HCT116 (cell line): ENCODE measurements around the gene NSMCE3. TPM values are rescaled to one million over a fixed set of nuclear protein-coding genes. Genes with fewer than 3 reads are reported as not detected.

ENCODE experiments used
- ATAC-seq: fragments of 200-7000 bp; cut with Tn5 transposase; 2 replicates; pipeline ENCODE4 v1.9.1; 2020; ENCODE audit warnings: mild to moderate bottlenecking, moderate library complexity
- BruUV-seq: library from RNA; stranded (reverse); fragments of 400-500 nt; replicated peaks from 2 replicates; lab custom pipeline; 2021; lab: Mats Ljungman, UMichigan
- CTCF ChIA-PET: fragments of 300-600 bp; sonication (Branson Sonifier 250); formaldehyde crosslinking; loops from one replicate; lab custom pipeline; 2021; ENCODE audit warnings: antibody characterized with exemption; lab: Charles Lee
- POLR2A ChIA-PET: fragments of 300-600, 350-600 bp; sonication (Branson Sonifier 250); formaldehyde crosslinking; loops from one replicate; lab custom pipeline; 2021; ENCODE audit warnings: antibody characterized with exemption; lab: Charles Lee
- RAD21 ChIA-PET, 2 experiments: fragments of 300-600 bp; sonication (Branson Sonifier 250); formaldehyde crosslinking; loops; one replicate each; lab custom pipeline; 2023; ENCODE audit warnings: low total read pairs in 2 of 2; ENCODE audit not compliant: uncharacterized antibody in 2 of 2, unreplicated experiment in 2 of 2, low non-redundant PET in 1 of 2; lab: Charles Lee
- DNase-seq: peaks from one replicate; pipeline ENCODE4 v3.0.0-alpha.2; 2010; ENCODE audit warnings: low read depth, low spot score
- H2AFZ ChIP-seq: fragments of 200-600 bp; shearing (Covaris generic), sonication (generic); 2 replicates; pipeline ENCODE4 v1.6.1; 2017; ENCODE audit warnings: low read depth, mixed run types, mixed read lengths, antibody characterized with exemption, low read length; ENCODE audit not compliant: poor library complexity, severe bottlenecking
- H3K27ac ChIP-seq: 2 replicates; pipeline ENCODE4 v1.5.1; 2012; ENCODE audit warnings: low read depth, low read length
- H3K27me3 ChIP-seq: fragments of 200-600 bp; sonication (generic); 2 replicates; pipeline ENCODE4 v1.6.1; 2016; ENCODE audit warnings: mixed run types, low read length, mixed read lengths; ENCODE audit not compliant: insufficient read depth
- H3K36me3 ChIP-seq, 2 experiments: fragments of 200-500 bp in 1 of 2; fragments of 200-600 bp in 1 of 2; sonication (Bioruptor generic) in 1 of 2; sonication (generic) in 1 of 2; 2 replicates each; pipeline versions ENCODE4 v1.5.1 to v1.6.1; 2014 to 2016; ENCODE audit warnings: low read length in 2 of 2, inconsistent platforms in 1 of 2, mixed read lengths in 1 of 2, mixed run types in 1 of 2; ENCODE audit not compliant: insufficient read depth in 2 of 2, control insufficient read depth in 1 of 2
- H3K4me1 ChIP-seq, 2 experiments: fragments of 200-600 bp in 1 of 2; sonication (generic) in 1 of 2; 2 replicates each; pipeline versions ENCODE4 v1.5.1 to v1.6.1; 2012 to 2017; ENCODE audit warnings: low read length in 2 of 2, inconsistent platforms in 1 of 2, mild to moderate bottlenecking in 1 of 2, mixed read lengths in 1 of 2, mixed run types in 1 of 2, moderate library complexity in 1 of 2; ENCODE audit not compliant: insufficient read depth in 2 of 2, control insufficient read depth in 1 of 2
- H3K4me2 ChIP-seq: fragments of 200-600 bp; sonication (generic); 2 replicates; pipeline ENCODE4 v1.6.1; 2017; ENCODE audit warnings: mixed run types, low read length, mixed read lengths
- H3K4me3 ChIP-seq, 2 experiments: fragments of 200-600 bp in 1 of 2; sonication (generic) in 1 of 2; replicated peaks in 1 of 2; 2 replicates each; pipeline ENCODE4 v1.5.1; 2011 to 2016; ENCODE audit warnings: low read length in 2 of 2, control low read depth in 1 of 2, low read depth in 1 of 2, mild to moderate bottlenecking in 1 of 2, mixed read lengths in 1 of 2, mixed run types in 1 of 2
- H3K79me2 ChIP-seq: fragments of 200-600 bp; sonication (generic); 2 replicates; pipeline ENCODE4 v1.6.1; 2017; ENCODE audit warnings: mild to moderate bottlenecking, mixed run types, low read length, moderate library complexity, mixed read lengths; ENCODE audit not compliant: insufficient read depth
- H3K9ac ChIP-seq: fragments of 200-600 bp; sonication (generic); 2 replicates; pipeline ENCODE4 v1.6.1; 2016; ENCODE audit warnings: low read length, mixed read lengths
- H3K9me2 ChIP-seq: fragments of 200-600 bp; sonication (generic), shearing (Covaris generic); 2 replicates; pipeline ENCODE4 v1.6.1; 2017; ENCODE audit warnings: mixed run types, mild to moderate bottlenecking, moderate library complexity; ENCODE audit not compliant: insufficient read depth
- H3K9me3 ChIP-seq, 2 experiments: fragments of 200-500 bp in 1 of 2; fragments of 200-600 bp in 1 of 2; sonication (Bioruptor generic) in 1 of 2; sonication (generic) in 1 of 2; 2 replicates each; pipeline ENCODE4 v1.6.1; 2014 to 2017; ENCODE audit warnings: low read length in 2 of 2, mixed read lengths in 2 of 2, inconsistent platforms in 1 of 2, low read depth in 1 of 2, mild to moderate bottlenecking in 1 of 2, mixed run types in 1 of 2, moderate library complexity in 1 of 2; ENCODE audit not compliant: control insufficient read depth in 1 of 2, insufficient read depth in 1 of 2
- H4K20me1 ChIP-seq: fragments of 200-600 bp; sonication (generic), shearing (Covaris generic); 2 replicates; pipeline ENCODE4 v1.6.1; 2017; ENCODE audit warnings: mixed run types, mild to moderate bottlenecking, moderate library complexity; ENCODE audit not compliant: insufficient read depth
- CBX3 ChIP-seq: IDR thresholded peaks from 2 replicates; pipeline ENCODE4 v1.6.1; 2012; ENCODE audit warnings: low read depth
- CEBPB ChIP-seq: IDR thresholded peaks from 2 replicates; pipeline ENCODE4 v1.6.1; 2012; ENCODE audit warnings: low read depth
- EZH2 ChIP-seq: fragments of 200-600 bp; sonication (generic); IDR thresholded peaks from 2 replicates; pipeline ENCODE4 v1.6.1; 2017; ENCODE audit warnings: antibody characterized with exemption, mixed run types
- EZH2phosphoT487 ChIP-seq: fragments of 200-600 bp; IDR thresholded peaks from 2 replicates; pipeline ENCODE4 v1.6.1; 2018; ENCODE audit warnings: antibody characterized with exemption, borderline replicate concordance
- FOSL1 ChIP-seq: IDR thresholded peaks from 2 replicates; pipeline ENCODE4 v1.6.1; 2012; ENCODE audit warnings: low read depth
- JUND ChIP-seq: IDR thresholded peaks from 2 replicates; pipeline ENCODE4 v1.6.1; 2012
- POLR2A ChIP-seq: IDR thresholded peaks from 2 replicates; pipeline ENCODE4 v1.7.0; 2011; ENCODE audit warnings: borderline replicate concordance; ENCODE audit not compliant: insufficient read depth, insufficient read length; ENCODE audit errors: extremely low read depth
- POLR2AphosphoS5 ChIP-seq: IDR thresholded peaks from 2 replicates; pipeline ENCODE4 v1.6.1; 2011; ENCODE audit warnings: mild to moderate bottlenecking, low read depth, low read length, moderate library complexity
- RAD21 ChIP-seq: IDR thresholded peaks from 2 replicates; pipeline ENCODE4 v1.6.1; 2012; ENCODE audit warnings: low read depth, mild to moderate bottlenecking
- SIN3A ChIP-seq: IDR thresholded peaks from 2 replicates; pipeline ENCODE4 v1.6.1; 2012; ENCODE audit warnings: low read depth
- SP1 ChIP-seq: IDR thresholded peaks from 2 replicates; pipeline ENCODE4 v1.6.1; 2012; ENCODE audit warnings: low read depth
- SRF ChIP-seq: IDR thresholded peaks from 2 replicates; pipeline ENCODE4 v1.6.1; 2012; ENCODE audit warnings: low read depth
- TCF7L2 ChIP-seq: IDR thresholded peaks from 2 replicates; pipeline ENCODE4 v1.7.0; 2011; ENCODE audit warnings: borderline replicate concordance, inconsistent platforms; ENCODE audit not compliant: insufficient read depth, insufficient read length; ENCODE audit errors: extremely low read depth
- YY1 ChIP-seq: IDR thresholded peaks from 2 replicates; pipeline ENCODE4 v1.6.1; 2011; ENCODE audit warnings: low read length, low read depth, moderate library complexity, mild to moderate bottlenecking; ENCODE audit not compliant: insufficient replicate concordance; ENCODE audit errors: extremely low read depth
- ZFX ChIP-seq: fragments of 450-650 bp; IDR thresholded peaks from 2 replicates; pipeline ENCODE4 v1.6.1; 2017
- ZNF274 ChIP-seq: fragments of 200-500 bp; sonication (Bioruptor generic); IDR thresholded peaks from 2 replicates; pipeline ENCODE4 v1.6.1; 2014; ENCODE audit warnings: mild to moderate bottlenecking, low read depth, low read length, inconsistent platforms
- intact Hi-C: fragments of 100-400 bp; cut with micrococcal nuclease; formaldehyde crosslinking; loops from 2 replicates; pipeline ENCODE4 v1.10.0; 2022
- total RNA-seq: library from RNA; stranded (reverse); gene quantifications from one replicate; pipeline ENCODE4 v1.2.1, GENCODE V29; 2021; ENCODE audit not compliant: unreplicated experiment
- TF ChIP-seq, protein P1 (sequence below): IDR thresholded peaks from 2 replicates; pipeline ENCODE4 v1.6.1; 2011; ENCODE audit warnings: mild to moderate bottlenecking, low read length, moderate library complexity; ENCODE audit not compliant: insufficient replicate concordance; ENCODE audit errors: extremely low read depth
- TF ChIP-seq, protein P2 (sequence below): IDR thresholded peaks from 2 replicates; pipeline ENCODE4 v1.6.1; 2012
- TF ChIP-seq, protein P3 (sequence below): IDR thresholded peaks from 2 replicates; pipeline ENCODE4 v1.6.1; 2012

NSMCE3 gene
- total RNA-seq, 1 experiment from 2014 or later, result 5.7 TPM

DNA sequence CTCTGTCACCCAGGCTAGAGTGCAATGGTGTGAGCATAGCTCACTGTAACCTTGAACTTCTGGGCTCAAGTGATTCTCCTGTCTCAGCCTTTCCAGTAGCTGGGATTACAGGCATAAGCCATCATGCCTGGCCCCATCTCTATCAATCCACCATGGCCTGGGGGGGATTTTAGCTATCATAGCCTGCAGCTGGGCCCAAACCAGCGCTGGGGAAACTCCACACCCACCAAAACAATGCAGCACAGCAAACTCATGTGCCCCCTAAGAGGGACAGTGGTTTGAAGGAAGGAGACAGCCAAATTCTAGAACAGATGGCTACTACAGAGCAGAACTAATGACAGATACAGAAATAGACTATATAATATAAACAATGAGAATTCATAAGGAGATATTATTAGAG lies 13.8 kb upstream of the NSMCE3 start:
- BruUV-seq, result no TSS peak
- ChIA-PET POLR2A (no interaction called here), RAD21 (no interaction called here), CTCF (no interaction called here)
- Histone ChIP-seq H3K4me2 (no peak overlapping the region), H4K20me1 (no peaks in the 10 kb centered on the region), H3K4me1 (peaks cover 8% of the 10 kb centered on the region in 2 experiments), H3K9ac (no peak overlapping the region), H3K9me2 (no peaks in the 10 kb centered on the region), H2AFZ (no peak overlapping the region), H3K27ac (no peak overlapping the region), H3K4me3 (no peak overlapping the region), H3K9me3 (no peaks in the 10 kb centered on the region), H3K27me3 (peaks cover 42% of the 10 kb centered on the region), H3K36me3 (no peaks in the 10 kb centered on the region), H3K79me2 (no peaks in the 10 kb centered on the region)
- ATAC-seq (no peak), DNase-seq (no peak)
- no peak for TF ChIP-seq ZFX
- no peak for TF ChIP-seq POLR2A
- TF ChIP-seq YY1, result no peak
- TF ChIP-seq EZH2phosphoT487, result no peak
- no peak for TF ChIP-seq TCF7L2
- no peak for TF ChIP-seq SRF
- TF ChIP-seq FOSL1, result no peak
- no peak for TF ChIP-seq ZNF274
- TF ChIP-seq JUND, result no peak
- no peak for TF ChIP-seq SIN3A
- no peak for TF ChIP-seq EZH2
- TF ChIP-seq, protein P1, sequence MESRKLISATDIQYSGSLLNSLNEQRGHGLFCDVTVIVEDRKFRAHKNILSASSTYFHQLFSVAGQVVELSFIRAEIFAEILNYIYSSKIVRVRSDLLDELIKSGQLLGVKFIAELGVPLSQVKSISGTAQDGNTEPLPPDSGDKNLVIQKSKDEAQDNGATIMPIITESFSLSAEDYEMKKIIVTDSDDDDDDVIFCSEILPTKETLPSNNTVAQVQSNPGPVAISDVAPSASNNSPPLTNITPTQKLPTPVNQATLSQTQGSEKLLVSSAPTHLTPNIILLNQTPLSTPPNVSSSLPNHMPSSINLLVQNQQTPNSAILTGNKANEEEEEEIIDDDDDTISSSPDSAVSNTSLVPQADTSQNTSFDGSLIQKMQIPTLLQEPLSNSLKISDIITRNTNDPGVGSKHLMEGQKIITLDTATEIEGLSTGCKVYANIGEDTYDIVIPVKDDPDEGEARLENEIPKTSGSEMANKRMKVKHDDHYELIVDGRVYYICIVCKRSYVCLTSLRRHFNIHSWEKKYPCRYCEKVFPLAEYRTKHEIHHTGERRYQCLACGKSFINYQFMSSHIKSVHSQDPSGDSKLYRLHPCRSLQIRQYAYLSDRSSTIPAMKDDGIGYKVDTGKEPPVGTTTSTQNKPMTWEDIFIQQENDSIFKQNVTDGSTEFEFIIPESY, result no peak
- no peak for TF ChIP-seq CBX3
- TF ChIP-seq RAD21, result no peak
- TF ChIP-seq, protein P2, sequence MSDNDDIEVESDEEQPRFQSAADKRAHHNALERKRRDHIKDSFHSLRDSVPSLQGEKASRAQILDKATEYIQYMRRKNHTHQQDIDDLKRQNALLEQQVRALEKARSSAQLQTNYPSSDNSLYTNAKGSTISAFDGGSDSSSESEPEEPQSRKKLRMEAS, result no peak
- TF ChIP-seq, protein P3, sequence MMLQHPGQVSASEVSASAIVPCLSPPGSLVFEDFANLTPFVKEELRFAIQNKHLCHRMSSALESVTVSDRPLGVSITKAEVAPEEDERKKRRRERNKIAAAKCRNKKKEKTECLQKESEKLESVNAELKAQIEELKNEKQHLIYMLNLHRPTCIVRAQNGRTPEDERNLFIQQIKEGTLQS, result no peak
- no peak for TF ChIP-seq SP1
- no peak for TF ChIP-seq POLR2AphosphoS5
- no peak for TF ChIP-seq CEBPB
- intact Hi-C loops, result no loop called here
